Measurements from ENCODE around the gene OR8G5.
A peak's percentile ranks its signal among the peaks of the same experiment; 100 is the strongest.
"Not testable (repeated sequence)": the region's sequence is repeated elsewhere in the genome, so short reads cannot be mapped to it uniquely, and the experiment has no call there.

The OR8G5 gene, protein sequence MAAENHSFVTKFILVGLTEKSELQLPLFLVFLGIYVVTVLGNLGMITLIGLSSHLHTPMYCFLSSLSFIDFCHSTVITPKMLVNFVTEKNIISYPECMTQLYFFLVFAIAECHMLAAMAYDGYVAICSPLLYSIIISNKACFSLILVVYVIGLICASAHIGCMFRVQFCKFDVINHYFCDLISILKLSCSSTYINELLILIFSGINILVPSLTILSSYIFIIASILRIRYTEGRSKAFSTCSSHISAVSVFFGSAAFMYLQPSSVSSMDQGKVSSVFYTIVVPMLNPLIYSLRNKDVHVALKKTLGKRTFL

DNA sequence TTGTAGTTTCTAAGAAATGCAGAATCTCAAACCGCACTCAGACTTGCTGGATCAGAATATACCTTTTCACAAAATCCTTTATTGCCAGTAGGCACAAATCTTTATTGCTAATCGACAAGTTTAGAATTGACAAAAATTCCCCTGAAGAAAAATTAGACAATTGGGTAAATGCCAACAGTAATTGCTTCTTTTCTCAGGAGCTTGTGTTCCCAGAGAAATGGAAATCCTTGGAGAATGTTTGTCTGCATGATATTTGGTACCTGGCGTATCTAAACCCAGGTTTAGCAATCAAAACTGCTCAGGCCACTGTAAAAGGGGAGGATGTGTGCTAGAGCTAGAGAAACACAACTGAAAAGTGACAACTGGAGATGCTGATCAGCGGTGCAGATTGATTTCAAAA, at the start of gene OR8G5:
OR8G5 (plus strand) TSS at position 301 of the 400 bp plus-strand sequence. CDS start 8,556 bp downstream, outside the sequence.
- intact Hi-C loops (cut with DNase I), result no loop called here
- no peak for DNase-seq

DNA sequence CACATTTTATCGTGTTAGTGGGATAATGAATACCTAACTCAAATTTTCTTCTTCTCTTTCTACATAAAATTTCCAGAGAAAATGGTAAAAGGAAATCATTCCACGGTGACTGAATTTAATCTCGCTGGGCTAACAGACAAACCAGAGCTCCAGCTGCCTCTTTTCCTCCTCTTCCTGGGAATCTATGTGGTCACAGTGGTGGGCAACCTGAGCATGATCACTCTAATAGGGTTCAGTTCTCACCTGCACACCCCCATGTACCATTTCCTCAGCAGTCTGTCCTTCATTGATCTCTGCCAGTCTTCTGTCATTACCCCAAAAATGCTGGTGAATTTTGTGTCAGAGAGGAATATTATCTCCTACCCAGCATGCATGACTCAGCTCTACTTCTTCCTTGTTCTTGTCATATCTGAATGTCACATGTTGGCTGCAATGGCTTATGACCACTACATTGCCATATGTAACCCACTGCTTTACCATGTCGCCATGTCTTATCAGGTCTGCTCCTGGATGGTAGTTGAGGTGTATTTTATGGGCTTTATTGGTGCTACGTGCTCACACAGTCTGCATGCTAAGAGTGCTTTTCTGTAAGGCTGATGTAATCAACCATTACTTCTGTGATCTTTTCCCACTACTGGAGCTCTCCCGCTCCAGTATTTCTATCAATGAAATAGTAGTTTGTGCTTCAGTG, 48.9 kb upstream of the OR8G5 start:
- intact Hi-C loops (cut with DNase I), result no loop called here
- DNase-seq, result no peak

DNA sequence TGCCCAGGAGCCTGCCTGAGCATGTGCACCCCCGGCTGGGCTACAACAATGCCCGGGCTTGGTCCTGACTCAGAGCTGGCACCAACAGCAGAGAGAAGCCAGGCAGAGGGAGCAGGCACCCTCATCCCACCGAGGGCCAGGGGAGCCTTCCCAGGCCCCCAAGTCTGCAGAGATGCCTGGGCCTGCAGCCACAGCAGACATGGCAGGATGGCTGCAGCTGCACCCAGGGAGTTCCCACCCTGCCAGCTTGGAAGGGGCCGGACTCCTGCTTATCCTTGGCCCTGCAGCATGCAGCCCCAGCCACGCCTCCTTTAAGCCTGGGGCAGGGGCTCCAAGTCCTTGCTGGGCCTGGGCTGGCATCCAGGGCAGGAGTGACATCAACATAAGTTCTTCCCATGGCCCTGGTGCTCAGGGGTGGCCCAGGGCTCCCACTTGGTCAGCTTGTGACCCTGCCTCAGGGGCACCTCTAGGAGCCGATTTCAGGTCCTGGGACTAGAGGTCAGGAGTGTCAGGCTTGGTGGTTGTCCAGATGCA, 46.3 kb upstream of the OR8G5 start:
- intact Hi-C loops (cut with DNase I), result no loop called here
- peak in 2 of 10 donors; percentile 69 to 73 for DNase-seq

DNA sequence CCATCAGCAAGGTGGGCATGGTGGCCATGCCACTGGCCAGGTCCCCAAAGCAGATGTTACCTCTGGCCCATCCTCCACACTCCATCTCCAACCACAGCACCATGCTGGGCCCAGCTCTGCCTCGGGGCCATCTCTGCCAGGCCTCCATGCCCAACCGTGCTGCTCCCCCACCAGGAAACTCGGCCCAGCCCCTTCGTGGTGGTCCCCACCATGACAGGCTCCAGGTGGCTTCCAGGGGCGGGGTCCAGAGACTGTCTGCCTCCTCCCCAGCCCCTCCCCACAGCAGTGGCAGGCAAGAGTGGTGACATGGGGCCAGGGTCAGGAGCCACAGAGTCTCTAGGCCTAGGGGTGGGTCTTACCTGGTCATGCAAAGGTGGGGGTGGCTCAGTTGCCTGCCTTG, 45.8 kb upstream of the OR8G5 start:
- DNase-seq, result peak in 1 of 10 donors; percentile 77
- intact Hi-C loops (cut with DNase I), result no loop called here

DNA sequence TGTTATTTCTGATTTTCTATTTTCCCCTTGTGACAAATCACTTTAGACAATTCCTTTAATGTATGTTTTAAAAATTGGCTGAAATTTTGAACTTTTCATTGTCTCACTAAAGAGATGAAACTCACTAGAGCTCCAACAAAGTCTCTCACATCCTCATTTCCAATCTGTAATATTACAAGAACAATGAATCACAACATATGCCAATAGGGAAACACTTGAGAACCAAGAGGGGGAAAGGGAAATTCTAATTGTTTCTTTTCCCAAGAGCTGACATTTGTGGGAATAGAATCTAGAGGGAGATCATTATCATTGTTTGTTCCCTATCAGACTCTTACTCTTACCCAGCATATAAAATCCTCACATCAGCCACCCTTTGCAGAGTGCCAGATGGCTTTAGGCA, 44.9 kb upstream of the OR8G5 start:
- DNase-seq, result no peak
- intact Hi-C loops (cut with DNase I), result no loop called here

DNA sequence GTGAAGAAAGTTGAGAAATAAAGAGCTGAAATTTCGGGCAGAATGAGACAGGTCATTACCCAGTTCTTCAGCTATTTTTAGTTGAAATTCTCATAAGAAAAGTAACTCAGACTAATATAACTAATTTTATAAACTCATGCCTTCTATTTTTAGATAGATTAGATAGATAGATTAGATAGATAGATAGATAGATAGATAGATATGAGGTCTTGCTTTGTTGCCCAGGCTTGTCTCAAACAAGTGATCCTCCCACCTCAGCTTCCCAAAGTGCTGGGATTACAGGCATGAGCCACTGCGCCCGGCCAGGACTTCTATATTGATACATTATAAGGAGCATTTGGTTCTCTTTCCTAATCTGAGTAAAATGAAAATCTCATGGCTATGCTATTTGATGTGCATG, 42.1 kb upstream of the OR8G5 start:
- DNase-seq, result no peak
- intact Hi-C loops (cut with DNase I), result no loop called here

- intact Hi-C loops (cut with DNase I), result no loop called here
- no peak for DNase-seq
These were observed 37.0 kb upstream of the OR8G5 start for GRCh38 chr11:124219126-124219525.

- intact Hi-C loops (cut with DNase I), result no loop called here
- no peak for DNase-seq
These were observed 33.8 kb upstream of the OR8G5 start for GRCh38 chr11:124222407-124222806.

- DNase-seq; intact Hi-C loops (cut with DNase I): not testable (repeated sequence)
These were observed 31.4 kb upstream of the OR8G5 start for GRCh38 chr11:124224618-124225423.

DNA sequence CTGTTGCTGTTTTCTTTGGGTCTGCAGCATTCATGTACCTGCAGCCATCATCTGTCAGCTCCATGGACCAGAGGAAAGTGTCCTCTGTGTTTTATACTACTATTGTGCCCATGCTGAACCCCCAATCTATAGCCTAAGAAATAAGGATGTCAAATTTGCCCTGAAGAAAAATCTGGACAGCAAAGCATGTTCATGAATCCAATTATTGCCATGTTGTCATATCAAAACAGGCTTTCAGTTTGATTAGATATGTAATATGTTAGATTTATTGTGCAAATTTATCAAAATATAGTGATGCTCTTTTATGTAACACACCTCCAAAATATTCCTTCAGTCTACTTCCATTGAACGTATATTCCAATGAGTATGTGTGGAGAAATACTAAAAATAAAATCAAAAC, 30.7 kb upstream of the OR8G5 start:
- DNase-seq, result no peak
- intact Hi-C loops (cut with DNase I), result no loop called here

GRCh38 chr11:124233376-124233775, 22.8 kb upstream of the OR8G5 start:
- no peak for DNase-seq
- intact Hi-C loops (cut with DNase I), result no loop called here

GRCh38 chr11:124238512-124238911, 17.7 kb upstream of the OR8G5 start:
- intact Hi-C loops (cut with DNase I), result no loop called here

DNA sequence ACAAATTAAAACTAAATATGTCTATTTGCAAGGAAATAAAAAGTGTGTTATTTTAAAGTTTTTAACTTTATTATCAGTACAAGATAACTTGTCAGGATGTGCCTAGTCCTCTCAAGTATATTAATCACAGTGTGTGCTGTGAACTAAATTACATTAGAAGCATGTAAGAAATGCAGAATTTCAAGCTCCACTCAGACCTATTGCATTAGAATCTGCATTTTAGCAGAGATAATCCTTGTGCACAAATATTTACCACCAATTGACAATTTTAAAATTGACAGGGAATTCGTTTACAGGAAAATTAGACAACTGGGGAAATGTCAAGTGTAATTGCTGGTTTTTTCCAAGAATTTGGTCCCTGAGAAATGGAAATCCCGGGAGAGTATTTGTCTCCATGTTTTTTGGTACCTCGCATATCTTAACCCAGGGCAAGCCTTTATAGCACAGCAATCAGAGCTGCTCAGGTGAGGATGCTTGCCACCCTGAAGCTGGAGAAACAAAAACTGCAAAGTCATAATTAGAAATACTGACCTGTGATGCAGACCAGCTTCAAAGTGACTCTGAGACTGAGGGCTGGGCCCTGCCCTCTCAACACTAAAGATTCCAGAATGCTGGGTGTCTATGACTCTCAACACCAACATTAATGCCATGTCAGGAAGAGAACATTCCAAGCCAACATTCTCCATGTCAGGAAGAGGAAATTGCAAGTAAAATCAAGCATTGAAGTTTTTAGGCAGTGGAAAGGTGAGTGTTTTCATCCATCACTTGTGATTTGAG, 15.4 kb upstream of the OR8G5 start, which contains the start of gene OR8G1:
OR8G1 (plus strand) TSS at position 475 of the 777 bp plus-strand sequence. CDS start 8,581 bp downstream, outside the sequence.
- DNase-seq, result no peak
- intact Hi-C loops (cut with DNase I), result no loop called here

More at GRCh38 chr11:124238512-124238911, 17.7 kb upstream of the OR8G5 start:
- DNase-seq, result no peak

- intact Hi-C loops (cut with DNase I), result not testable (repeated sequence)
These were observed 6.3 kb upstream of the OR8G5 start for GRCh38 chr11:124249869-124250268.

DNA sequence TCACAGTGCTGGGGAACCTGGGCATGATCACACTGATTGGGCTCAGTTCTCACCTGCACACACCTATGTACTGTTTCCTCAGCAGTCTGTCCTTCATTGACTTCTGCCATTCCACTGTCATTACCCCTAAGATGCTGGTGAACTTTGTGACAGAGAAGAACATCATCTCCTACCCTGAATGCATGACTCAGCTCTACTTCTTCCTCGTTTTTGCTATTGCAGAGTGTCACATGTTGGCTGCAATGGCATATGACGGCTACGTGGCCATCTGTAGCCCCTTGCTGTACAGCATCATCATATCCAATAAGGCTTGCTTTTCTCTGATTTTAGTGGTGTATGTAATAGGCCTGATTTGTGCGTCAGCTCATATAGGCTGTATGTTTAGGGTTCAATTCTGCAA, 8.9 kb downstream of the OR8G5 start:
- DNase-seq; intact Hi-C loops (cut with DNase I): not testable (repeated sequence)

More at GRCh38 chr11:124249869-124250268, 6.3 kb upstream of the OR8G5 start:
- DNase-seq, result not testable (repeated sequence)

DNA sequence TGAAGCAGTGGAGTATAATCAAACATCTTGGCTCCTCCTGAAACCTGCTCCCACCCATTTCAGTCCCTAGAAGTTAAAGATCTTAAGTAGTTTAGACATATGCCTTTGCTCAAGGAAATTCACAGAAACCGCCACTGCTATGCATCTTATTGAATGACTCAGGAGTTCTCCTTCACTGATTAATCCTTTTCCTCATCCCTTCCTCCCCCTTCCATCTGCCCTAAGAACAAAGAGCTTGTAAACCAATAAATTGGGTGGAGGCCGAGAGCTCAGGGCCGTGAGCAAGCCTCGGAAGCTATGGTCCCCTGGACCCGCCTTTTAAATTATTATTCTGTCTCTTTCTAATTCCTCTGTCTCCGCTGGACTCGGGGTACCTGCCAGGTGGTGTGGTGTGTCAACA, 14.7 kb downstream of the OR8G5 start:
- intact Hi-C loops (cut with DNase I); DNase-seq: not testable (repeated sequence)

GRCh38 chr11:124274000-124274399, 17.8 kb downstream of the OR8G5 start:
- intact Hi-C loops (cut with DNase I), result no loop called here
- no peak for DNase-seq

- intact Hi-C loops (cut with DNase I), result no loop called here
These were observed 19.9 kb downstream of the OR8G5 start for GRCh38 chr11:124276081-124276480.

DNA sequence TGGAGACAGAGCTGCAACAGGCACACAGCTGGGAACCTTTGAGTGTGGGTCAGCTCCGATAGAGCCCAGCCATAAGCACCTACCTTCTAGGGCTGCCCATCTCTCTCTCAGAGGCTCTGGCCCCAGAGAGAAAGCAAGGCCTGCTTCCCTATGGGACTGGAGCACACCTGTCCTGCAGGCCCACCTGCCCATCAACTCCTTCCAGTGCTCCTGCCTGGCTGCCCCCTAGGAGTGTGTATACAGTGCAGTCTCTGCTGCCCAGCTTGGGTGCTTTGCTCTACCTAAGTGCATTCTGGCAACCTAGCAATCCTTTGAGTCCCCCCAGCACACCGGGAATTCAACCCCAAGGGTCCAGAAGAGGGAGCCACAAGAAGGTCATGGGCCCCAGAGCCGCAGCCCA, 21.0 kb downstream of the OR8G5 start:
- no peak for DNase-seq
- intact Hi-C loops (cut with DNase I), result no loop called here

More at GRCh38 chr11:124276081-124276480, 19.9 kb downstream of the OR8G5 start:
- DNase-seq, result no peak

DNA sequence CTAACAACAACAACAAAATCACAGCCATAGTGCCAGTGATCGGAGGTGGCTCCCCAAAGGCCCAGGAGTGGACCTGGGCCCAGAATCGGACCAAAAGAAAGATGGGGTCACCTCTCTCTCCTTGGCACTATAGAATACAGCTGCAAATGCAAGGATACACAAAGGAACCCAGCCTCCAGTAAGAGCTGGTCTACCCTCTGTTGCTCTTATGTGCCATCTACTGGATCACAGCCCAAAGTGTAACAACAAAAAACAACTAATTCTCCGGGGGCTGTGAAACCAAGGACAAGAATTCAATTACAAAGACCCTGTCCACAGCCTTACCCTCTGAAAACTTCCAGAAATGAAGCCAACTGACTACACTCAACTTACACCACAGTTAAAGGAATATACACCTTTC, 21.6 kb downstream of the OR8G5 start:
- intact Hi-C loops (cut with DNase I), result no loop called here
- no peak for DNase-seq
